Stimulated activated CD8-positive, alpha-beta memory T cell treated with anti-CD3 and anti-CD28 coated beads, Interleukin-4, amount 100 ng/mL, for 4 hours (primary cell): ENCODE data around the gene DIDO1.

ENCODE experiments used
- DNase-seq, 2 donors: peaks; one replicate each; pipeline ENCODE4 v3.0.0-alpha.2; 2020; ENCODE audit warnings: low read depth in 2 of 2, low spot score in 1 of 2

DIDO1 gene

GRCh38 chr20:62897666-62898065, 28.6 kb downstream of the DIDO1 start:
- DNase-seq: no peak

GRCh38 chr20:62896526-62896925, 29.8 kb downstream of the DIDO1 start:
- DNase-seq: no peak

GRCh38 chr20:62895539-62895938, 30.8 kb downstream of the DIDO1 start:
- no peak for DNase-seq

- no peak for DNase-seq
These were observed 32.0 kb downstream of the DIDO1 start for GRCh38 chr20:62894261-62894660.

GRCh38 chr20:62893700-62894099, 32.6 kb downstream of the DIDO1 start:
- DNase-seq: no peak

- no peak for DNase-seq
These were observed 33.7 kb downstream of the DIDO1 start for GRCh38 chr20:62892348-62893304.

- no peak for DNase-seq
These were observed 35.2 kb downstream of the DIDO1 start for GRCh38 chr20:62891111-62891510.

- no peak for DNase-seq
These were observed 35.9 kb downstream of the DIDO1 start for GRCh38 chr20:62890444-62890843.

- no peak for DNase-seq
These were observed 36.4 kb downstream of the DIDO1 start for GRCh38 chr20:62889871-62890270.

- DNase-seq: no peak
These were observed 36.9 kb downstream of the DIDO1 start for GRCh38 chr20:62889411-62889810.

- DNase-seq: no peak
These were observed 37.4 kb downstream of the DIDO1 start for GRCh38 chr20:62888910-62889309.

GRCh38 chr20:62888406-62888805, 37.9 kb downstream of the DIDO1 start:
- DNase-seq: no peak

GRCh38 chr20:62887860-62888239, 38.5 kb downstream of the DIDO1 start:
- no peak for DNase-seq

GRCh38 chr20:62887152-62887859, 39.0 kb downstream of the DIDO1 start:
- no peak for DNase-seq

- DNase-seq: no peak
These were observed 39.6 kb downstream of the DIDO1 start for GRCh38 chr20:62886709-62887058.

GRCh38 chr20:62885896-62886708, 40.2 kb downstream of the DIDO1 start:
- DNase-seq: no peak

- no peak for DNase-seq
These were observed 41.0 kb downstream of the DIDO1 start for GRCh38 chr20:62885046-62885895.

GRCh38 chr20:62884556-62884955, 41.7 kb downstream of the DIDO1 start:
- DNase-seq: no peak

GRCh38 chr20:62882426-62882825, 43.9 kb downstream of the DIDO1 start:
- DNase-seq: no peak

- no peak for DNase-seq
These were observed 44.5 kb downstream of the DIDO1 start for GRCh38 chr20:62881662-62882395.
